ENCODE measurements around the gene PRKAG1.
"Not testable (repeated sequence)": the region's sequence is repeated elsewhere in the genome, so short reads cannot be mapped to it uniquely, and the experiment has no call there.

The PRKAG1 gene

GRCh38 chr12:49018261-49019119 is at the start of gene PRKAG1:
PRKAG1 (minus strand) TSS chr12:49018776; CDS start chr12:49018740, 36 bp downstream.
- Histone ChIP-seq H3K27me3 (ENCODE audit: control insufficient read depth in 2 of 2, insufficient read depth in 2 of 2, low read length in 2 of 2) (no peaks in the 10 kb centered on the region), H3K27ac (ENCODE audit: low read depth in 2 of 2, low read length in 2 of 2) (peak within 1 kb of the TSS; percentile 95 to 96), H3K36me3 (ENCODE audit: control insufficient read depth in 2 of 2, insufficient read depth in 2 of 2, low read length in 2 of 2) (peaks cover 17 to 18% of the 10 kb centered on the region in 2 donors), H3K4me1 (ENCODE audit: control insufficient read depth in 2 of 2, insufficient read depth in 2 of 2, low read length in 2 of 2) (peaks cover 9 to 16% of the 10 kb centered on the region in 2 donors), H3K9me3 (ENCODE audit: control insufficient read depth in 2 of 2, low read length in 2 of 2) (no peaks in the 10 kb centered on the region), H3K9ac (ENCODE audit: low read depth in 1 of 2, low read length in 2 of 2) (peak within 1 kb of the TSS; percentile 97), H3K4me3 (ENCODE audit: low read length in 2 of 2) (peak within 1 kb of the TSS; percentile 89 to 92)

- no peaks in the 10 kb centered on the region for H3K27me3 ChIP-seq (ENCODE audit: control insufficient read depth in 2 of 2, insufficient read depth in 2 of 2, low read length in 2 of 2)
- H3K4me3 ChIP-seq (ENCODE audit: low read length in 2 of 2) = no peak overlapping the region
- H3K36me3 ChIP-seq (ENCODE audit: control insufficient read depth in 2 of 2, insufficient read depth in 2 of 2, low read length in 2 of 2) = no peaks in the 10 kb centered on the region
- no peak overlapping the region for H3K27ac ChIP-seq (ENCODE audit: low read depth in 2 of 2, low read length in 2 of 2)
- H3K9ac ChIP-seq (ENCODE audit: low read depth in 1 of 2, low read length in 2 of 2) = no peak overlapping the region
- H3K9me3 ChIP-seq (ENCODE audit: control insufficient read depth in 2 of 2, low read length in 2 of 2) = no peaks in the 10 kb centered on the region
- H3K4me1 ChIP-seq (ENCODE audit: control insufficient read depth in 2 of 2, insufficient read depth in 2 of 2, low read length in 2 of 2) = peaks cover 17% of the 10 kb centered on the region in 2 donors
Measured at GRCh38 chr12:49066120-49066519, 47.5 kb upstream of the PRKAG1 start.

- Histone ChIP-seq H3K36me3 (ENCODE audit: control insufficient read depth in 2 of 2, insufficient read depth in 2 of 2, low read length in 2 of 2) (no peaks in the 10 kb centered on the region), H3K4me3 (ENCODE audit: low read length in 2 of 2) (no peak overlapping the region), H3K4me1 (ENCODE audit: control insufficient read depth in 2 of 2, insufficient read depth in 2 of 2, low read length in 2 of 2) (peaks cover 14 to 17% of the 10 kb centered on the region in 2 donors), H3K27me3 (ENCODE audit: control insufficient read depth in 2 of 2, insufficient read depth in 2 of 2, low read length in 2 of 2) (no peaks in the 10 kb centered on the region), H3K27ac (ENCODE audit: low read depth in 2 of 2, low read length in 2 of 2) (no peak overlapping the region), H3K9me3 (ENCODE audit: control insufficient read depth in 2 of 2, low read length in 2 of 2) (no peaks in the 10 kb centered on the region), H3K9ac (ENCODE audit: low read depth in 1 of 2, low read length in 2 of 2) (no peak overlapping the region)
Measured at GRCh38 chr12:49064767-49065152, 46.2 kb upstream of the PRKAG1 start.

- not testable (repeated sequence) for H3K9me3 ChIP-seq (ENCODE audit: control insufficient read depth in 2 of 2, low read length in 2 of 2); H3K27me3 ChIP-seq (ENCODE audit: control insufficient read depth in 2 of 2, insufficient read depth in 2 of 2, low read length in 2 of 2); H3K4me3 ChIP-seq (ENCODE audit: low read length in 2 of 2); H3K27ac ChIP-seq (ENCODE audit: low read depth in 2 of 2, low read length in 2 of 2); H3K36me3 ChIP-seq (ENCODE audit: control insufficient read depth in 2 of 2, insufficient read depth in 2 of 2, low read length in 2 of 2); H3K9ac ChIP-seq (ENCODE audit: low read depth in 1 of 2, low read length in 2 of 2)
- peaks cover 27 to 33% of the 10 kb centered on the region in 2 donors for H3K4me1 ChIP-seq (ENCODE audit: control insufficient read depth in 2 of 2, insufficient read depth in 2 of 2, low read length in 2 of 2)
Measured at GRCh38 chr12:49061916-49062315, 43.3 kb upstream of the PRKAG1 start.

GRCh38 chr12:49061157-49061650 is 42.6 kb upstream of the PRKAG1 start:
- peak overlapping the region; percentile 91 to 93 for H3K4me3 ChIP-seq (ENCODE audit: low read length in 2 of 2)
- peak overlapping the region; percentile 90 to 94 for H3K27ac ChIP-seq (ENCODE audit: low read depth in 2 of 2, low read length in 2 of 2)
- H3K9me3 ChIP-seq (ENCODE audit: control insufficient read depth in 2 of 2, low read length in 2 of 2) = no peaks in the 10 kb centered on the region
- no peaks in the 10 kb centered on the region for H3K27me3 ChIP-seq (ENCODE audit: control insufficient read depth in 2 of 2, insufficient read depth in 2 of 2, low read length in 2 of 2)
- H3K4me1 ChIP-seq (ENCODE audit: control insufficient read depth in 2 of 2, insufficient read depth in 2 of 2, low read length in 2 of 2) = peaks cover 34 to 40% of the 10 kb centered on the region in 2 donors
- no peaks in the 10 kb centered on the region for H3K36me3 ChIP-seq (ENCODE audit: control insufficient read depth in 2 of 2, insufficient read depth in 2 of 2, low read length in 2 of 2)
- H3K9ac ChIP-seq (ENCODE audit: low read depth in 1 of 2, low read length in 2 of 2) = peak overlapping the region; percentile 91 to 92

GRCh38 chr12:49060237-49061156 is 41.9 kb upstream of the PRKAG1 start, which contains the start of gene KMT2D:
KMT2D (minus strand) TSS chr12:49060794; CDS start chr12:49055324, 5,470 bp downstream.
- Histone ChIP-seq H3K4me3 (ENCODE audit: low read length in 2 of 2) (peak within 1 kb of the TSS; percentile 91 to 93), H3K27me3 (ENCODE audit: control insufficient read depth in 2 of 2, insufficient read depth in 2 of 2, low read length in 2 of 2) (no peaks in the 10 kb centered on the region), H3K4me1 (ENCODE audit: control insufficient read depth in 2 of 2, insufficient read depth in 2 of 2, low read length in 2 of 2) (peaks cover 40 to 47% of the 10 kb centered on the region in 2 donors), H3K9ac (ENCODE audit: low read depth in 1 of 2, low read length in 2 of 2) (peak within 1 kb of the TSS; percentile 91 to 92), H3K36me3 (ENCODE audit: control insufficient read depth in 2 of 2, insufficient read depth in 2 of 2, low read length in 2 of 2) (no peaks in the 10 kb centered on the region), H3K9me3 (ENCODE audit: control insufficient read depth in 2 of 2, low read length in 2 of 2) (no peaks in the 10 kb centered on the region), H3K27ac (ENCODE audit: low read depth in 2 of 2, low read length in 2 of 2) (peak within 1 kb of the TSS; percentile 90 to 94)

- H3K27ac ChIP-seq (ENCODE audit: low read depth in 2 of 2, low read length in 2 of 2) = peak overlapping the region; percentile 90 to 94
- peak overlapping the region; percentile 91 to 92 for H3K9ac ChIP-seq (ENCODE audit: low read depth in 1 of 2, low read length in 2 of 2)
- H3K4me1 ChIP-seq (ENCODE audit: control insufficient read depth in 2 of 2, insufficient read depth in 2 of 2, low read length in 2 of 2) = peaks cover 47 to 48% of the 10 kb centered on the region in 2 donors
- H3K9me3 ChIP-seq (ENCODE audit: control insufficient read depth in 2 of 2, low read length in 2 of 2) = no peaks in the 10 kb centered on the region
- peak overlapping the region; percentile 91 to 93 for H3K4me3 ChIP-seq (ENCODE audit: low read length in 2 of 2)
- H3K36me3 ChIP-seq (ENCODE audit: control insufficient read depth in 2 of 2, insufficient read depth in 2 of 2, low read length in 2 of 2) = peaks cover 4 to 7% of the 10 kb centered on the region in 2 donors
- H3K27me3 ChIP-seq (ENCODE audit: control insufficient read depth in 2 of 2, insufficient read depth in 2 of 2, low read length in 2 of 2) = no peaks in the 10 kb centered on the region
Measured at GRCh38 chr12:49059299-49060171, 41.0 kb upstream of the PRKAG1 start.

GRCh38 chr12:49059045-49059298 is 40.4 kb upstream of the PRKAG1 start:
- peak overlapping the region; percentile 91 to 93 for H3K4me3 ChIP-seq (ENCODE audit: low read length in 2 of 2)
- H3K36me3 ChIP-seq (ENCODE audit: control insufficient read depth in 2 of 2, insufficient read depth in 2 of 2, low read length in 2 of 2) = peaks cover 9 to 13% of the 10 kb centered on the region in 2 donors
- H3K9me3 ChIP-seq (ENCODE audit: control insufficient read depth in 2 of 2, low read length in 2 of 2) = no peaks in the 10 kb centered on the region
- no peaks in the 10 kb centered on the region for H3K27me3 ChIP-seq (ENCODE audit: control insufficient read depth in 2 of 2, insufficient read depth in 2 of 2, low read length in 2 of 2)
- peak overlapping the region; percentile 91 to 92 for H3K9ac ChIP-seq (ENCODE audit: low read depth in 1 of 2, low read length in 2 of 2)
- H3K27ac ChIP-seq (ENCODE audit: low read depth in 2 of 2, low read length in 2 of 2) = peak overlapping the region; percentile 90 to 94
- H3K4me1 ChIP-seq (ENCODE audit: control insufficient read depth in 2 of 2, insufficient read depth in 2 of 2, low read length in 2 of 2) = peaks cover 47 to 48% of the 10 kb centered on the region in 2 donors

GRCh38 chr12:49058366-49059044 is 39.9 kb upstream of the PRKAG1 start:
- peak overlapping the region; percentile 31 to 94 for H3K27ac ChIP-seq (ENCODE audit: low read depth in 2 of 2, low read length in 2 of 2)

More at GRCh38 chr12:49058366-49059044, 39.9 kb upstream of the PRKAG1 start:
- no peaks in the 10 kb centered on the region for H3K27me3 ChIP-seq (ENCODE audit: control insufficient read depth in 2 of 2, insufficient read depth in 2 of 2, low read length in 2 of 2)
- peaks cover 47 to 48% of the 10 kb centered on the region in 2 donors for H3K4me1 ChIP-seq (ENCODE audit: control insufficient read depth in 2 of 2, insufficient read depth in 2 of 2, low read length in 2 of 2)
- no peaks in the 10 kb centered on the region for H3K9me3 ChIP-seq (ENCODE audit: control insufficient read depth in 2 of 2, low read length in 2 of 2)
- H3K4me3 ChIP-seq (ENCODE audit: low read length in 2 of 2) = peak overlapping the region; percentile 91 to 93
- H3K36me3 ChIP-seq (ENCODE audit: control insufficient read depth in 2 of 2, insufficient read depth in 2 of 2, low read length in 2 of 2) = peaks cover 13 to 17% of the 10 kb centered on the region in 2 donors
- H3K9ac ChIP-seq (ENCODE audit: low read depth in 1 of 2, low read length in 2 of 2) = peak overlapping the region; percentile 91 to 92
